GM21526 (cell line): ENCODE data around the gene POLRMT.
"Not testable (repeated sequence)": the region's sequence is repeated elsewhere in the genome, so short reads cannot be mapped to it uniquely, and the experiment has no call there.

Experiments used
- ATAC-seq: cut with Tn5 transposase; IDR thresholded peaks from one replicate; pipeline ENCODE4 v1.9.1; 2021; ENCODE audit warnings: moderate library complexity; ENCODE audit not compliant: unreplicated experiment, low FRiP score

The POLRMT gene

DNA sequence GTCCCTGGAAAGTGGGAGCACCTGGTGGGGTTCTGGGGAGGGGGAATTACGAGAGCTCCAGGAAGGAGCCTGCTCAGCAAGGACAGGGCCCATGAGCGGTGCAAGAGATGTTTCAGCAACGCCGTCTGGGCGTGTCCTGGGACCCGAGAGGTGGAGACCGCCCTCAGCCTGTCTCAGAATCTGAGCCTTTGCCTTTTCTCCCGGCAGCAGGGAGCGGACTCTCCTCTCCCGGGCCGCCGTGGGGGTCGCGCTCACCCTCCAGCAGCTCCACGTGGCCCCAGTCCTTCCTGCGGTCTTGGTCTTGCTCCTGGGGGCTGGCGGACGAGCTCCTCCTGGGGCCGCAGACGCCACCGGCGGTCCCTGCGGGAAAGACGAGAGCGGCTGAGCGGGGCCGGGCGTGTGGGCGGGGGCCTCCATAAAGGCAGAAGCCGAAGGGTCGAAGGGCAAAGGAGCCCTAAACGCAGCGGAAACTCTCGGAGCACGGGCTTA lies 714 bp downstream of the POLRMT start:
- no peak for ATAC-seq

DNA sequence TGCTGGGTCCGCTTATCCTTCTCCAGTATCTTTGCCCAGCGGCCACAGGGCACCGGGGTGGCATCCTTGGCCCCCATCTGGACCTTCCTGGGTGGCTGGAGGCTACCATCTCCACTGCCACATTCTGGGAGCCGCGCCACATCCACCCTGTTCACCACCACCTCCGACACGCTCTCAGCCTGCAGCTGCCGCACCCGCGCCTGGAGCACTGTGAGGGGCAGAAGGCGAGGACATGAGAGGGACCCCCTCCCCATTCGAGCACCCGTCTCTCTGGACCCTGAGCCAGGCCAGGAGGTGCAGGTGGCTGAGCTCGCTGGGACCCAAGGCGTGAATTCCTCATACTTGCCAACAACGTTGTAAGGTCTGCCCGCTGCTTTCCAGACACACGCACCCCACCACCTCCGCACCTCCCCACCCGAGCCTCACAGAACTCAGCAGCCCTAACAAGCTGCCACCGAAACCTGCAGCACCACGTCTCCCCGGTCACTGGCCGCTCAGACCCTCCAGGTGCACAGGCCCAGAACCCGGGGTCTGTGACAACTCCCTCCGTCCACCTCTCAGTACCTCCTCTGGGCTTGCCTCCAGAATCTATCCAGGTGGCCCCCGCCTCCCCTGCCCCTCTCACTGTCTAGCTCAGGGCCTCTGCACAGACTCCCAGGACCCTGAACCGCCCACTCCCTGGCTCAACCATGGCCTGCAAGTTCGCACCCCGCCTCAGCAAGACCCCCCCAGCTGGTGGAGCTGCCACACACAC lies 3.2 kb downstream of the POLRMT start:
- ATAC-seq = no peak

DNA sequence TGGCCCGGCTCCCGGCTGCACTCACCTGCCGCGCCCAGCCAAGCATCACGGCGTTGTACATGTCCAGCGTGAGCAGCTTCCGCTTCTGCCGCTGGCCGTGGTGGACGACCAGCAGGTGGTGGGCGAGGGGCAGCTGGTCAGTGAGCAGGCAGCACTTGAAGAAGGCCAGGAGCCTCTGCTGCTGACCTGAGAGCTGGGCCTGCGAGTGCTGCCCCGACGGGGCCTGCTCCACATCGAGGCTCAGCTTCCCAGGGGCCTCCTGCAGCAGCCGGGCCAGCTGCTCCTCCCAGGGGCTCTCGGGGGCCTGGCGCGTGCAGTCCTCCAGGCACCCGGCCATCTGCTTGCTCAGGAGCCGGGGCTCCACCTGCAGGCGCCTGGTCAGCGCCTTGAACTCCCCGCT lies 3.8 kb downstream of the POLRMT start:
- ATAC-seq = not testable (repeated sequence)

DNA sequence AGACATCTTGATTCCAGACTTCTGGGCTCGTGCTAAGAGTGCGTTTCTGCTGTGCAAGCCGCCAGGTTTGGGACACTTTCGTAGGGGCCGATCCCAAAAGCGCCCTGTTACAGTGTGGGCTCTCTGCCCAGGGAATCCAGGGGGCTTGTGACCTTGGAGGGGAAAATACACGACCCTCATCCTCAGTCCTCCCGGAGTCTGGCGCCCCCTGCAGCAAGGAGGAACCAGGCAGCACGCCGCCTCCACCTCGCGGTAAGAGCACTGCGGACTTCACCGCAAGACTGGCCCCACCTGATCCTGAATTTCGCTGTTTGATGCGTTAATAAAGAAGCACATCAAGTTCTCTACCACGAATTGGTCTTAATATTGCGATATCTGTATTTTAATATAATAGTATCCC lies 5.2 kb downstream of the POLRMT start:
- ATAC-seq = no peak

DNA sequence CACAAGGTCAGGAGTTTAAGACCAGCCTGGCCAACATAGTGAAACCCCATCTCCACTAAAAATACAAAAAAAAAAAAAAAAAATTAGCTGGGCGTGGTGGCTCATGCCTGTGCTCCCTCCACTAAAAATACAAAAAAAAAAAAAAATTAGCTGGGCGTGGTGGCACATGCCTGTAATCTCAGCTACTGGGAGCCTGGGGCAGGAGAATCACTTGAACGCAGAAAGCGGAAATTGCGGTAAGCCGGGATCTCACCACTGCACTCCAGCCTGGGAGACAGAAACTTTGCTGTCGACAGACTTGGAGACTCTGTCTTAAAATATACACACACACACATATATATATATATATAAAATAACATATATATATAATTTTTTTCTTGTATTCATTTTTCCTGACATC lies 6.8 kb downstream of the POLRMT start:
- ATAC-seq = not testable (repeated sequence)

- no peak for ATAC-seq
These were observed 8.1 kb downstream of the POLRMT start for GRCh38 chr19:625257-625656.

- ATAC-seq = no peak
These were observed 8.8 kb downstream of the POLRMT start for GRCh38 chr19:624433-625109.

DNA sequence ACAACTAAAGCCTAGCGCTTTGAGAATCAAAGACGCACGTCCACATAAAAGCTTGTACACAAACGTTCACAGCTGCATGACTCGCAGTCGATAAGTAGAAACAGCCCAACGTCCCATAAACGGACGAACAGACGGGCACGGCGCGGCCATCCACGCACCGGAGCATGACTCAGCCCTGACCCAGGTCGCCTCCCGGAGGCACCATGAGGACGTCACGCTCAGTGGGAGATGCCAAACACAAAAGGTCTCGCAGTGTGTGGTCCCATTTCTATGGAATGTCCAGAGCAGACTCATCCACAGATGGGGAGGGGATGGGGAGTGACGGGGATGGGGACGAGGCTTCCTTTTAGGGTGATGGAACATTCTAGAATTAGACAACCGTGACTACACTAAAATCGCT lies 9.4 kb downstream of the POLRMT start:
- no peak for ATAC-seq

DNA sequence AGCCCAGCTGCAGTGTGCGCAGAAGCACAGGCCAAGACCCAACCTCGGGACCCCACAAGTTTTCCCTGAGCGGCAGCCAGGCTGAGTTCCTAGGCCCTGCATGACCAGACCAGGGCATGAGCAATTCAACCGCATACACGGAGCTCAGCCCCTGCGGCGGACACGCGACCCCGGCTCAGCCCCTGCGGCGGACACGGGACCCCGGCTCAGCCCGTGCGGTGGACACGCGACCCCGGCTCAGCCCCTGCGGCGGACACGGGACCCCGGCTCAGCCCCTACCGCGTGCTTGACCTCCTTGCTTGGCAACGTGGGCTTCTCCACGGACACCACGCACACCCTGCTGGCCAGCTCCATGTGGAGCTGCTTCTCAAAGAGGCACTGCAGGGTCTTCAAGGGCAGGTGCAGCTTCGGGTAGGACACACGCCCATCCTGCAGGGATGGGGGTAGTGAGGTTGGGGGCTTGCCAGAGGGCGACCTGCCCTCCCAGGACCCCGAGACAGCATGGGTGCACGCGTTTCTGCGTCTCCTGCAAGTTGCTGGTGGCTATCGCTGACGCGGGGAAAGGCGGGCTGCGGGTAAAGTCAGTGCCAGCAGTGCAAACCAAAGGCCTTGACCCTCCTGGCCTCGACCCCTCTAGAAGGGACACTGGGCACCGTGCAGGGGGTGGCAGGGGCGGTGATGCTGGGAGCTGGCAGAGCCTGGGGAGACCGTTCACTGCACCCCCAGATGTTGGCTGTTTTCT lies 10.0 kb downstream of the POLRMT start:
- no peak for ATAC-seq

DNA sequence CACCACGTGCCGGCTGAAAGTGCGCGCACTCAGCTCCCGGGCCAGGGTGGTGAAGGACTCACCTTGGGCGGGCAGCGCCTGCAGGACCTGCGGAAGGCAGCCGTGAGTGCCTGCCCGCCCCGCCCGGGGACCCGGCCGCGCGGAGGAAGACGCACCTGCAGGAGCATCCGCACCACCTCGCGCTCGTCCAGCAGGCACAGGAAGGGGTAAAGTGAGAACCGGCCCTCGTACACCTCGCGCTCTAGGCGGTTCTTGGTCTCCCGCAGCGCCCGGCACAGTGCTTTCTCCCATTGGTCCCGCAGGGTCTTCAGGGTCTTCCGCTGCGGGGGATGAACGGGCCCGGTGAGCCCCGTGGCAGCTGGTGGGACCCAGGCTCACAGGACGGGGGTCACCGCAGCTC lies 10.7 kb downstream of the POLRMT start:
- no peak for ATAC-seq

GRCh38 chr19:621819-622218 lies 11.5 kb downstream of the POLRMT start:
- ATAC-seq = no peak

- not testable (repeated sequence) for ATAC-seq
These were observed 12.1 kb downstream of the POLRMT start for GRCh38 chr19:621191-621590.

DNA sequence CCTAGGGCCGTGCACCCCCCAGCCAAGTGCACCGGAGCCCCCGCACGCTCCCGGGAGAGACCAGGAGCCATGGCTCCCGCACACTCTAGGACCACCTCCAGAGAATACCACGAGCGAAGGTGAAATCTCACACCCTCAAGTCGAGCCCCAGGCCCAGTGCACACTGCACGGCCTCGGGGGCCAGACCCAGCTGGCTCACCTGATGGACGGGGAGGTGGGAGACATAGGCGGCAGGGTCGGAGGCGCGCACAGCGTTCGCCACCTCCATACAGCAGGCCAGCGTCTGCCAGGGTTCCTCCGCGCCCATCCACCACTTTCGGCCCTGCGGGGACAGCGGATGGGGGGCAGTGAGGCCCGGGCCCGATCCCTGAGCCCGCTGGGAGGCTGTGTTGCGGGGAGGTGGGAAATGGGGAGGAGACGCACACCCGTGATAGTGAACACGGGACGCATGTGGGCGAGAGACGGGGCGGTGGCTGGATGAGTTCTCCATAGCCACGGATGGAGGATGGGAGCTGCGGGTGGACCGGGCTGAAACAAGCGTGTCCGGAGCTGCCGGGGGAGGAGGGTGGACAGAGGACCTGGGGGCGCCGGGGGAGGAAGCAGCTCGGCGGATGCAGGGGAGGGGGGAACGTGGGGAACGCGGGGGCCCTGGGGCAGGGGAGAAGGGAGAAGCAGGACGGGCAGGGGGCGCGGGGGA lies 13.0 kb downstream of the POLRMT start:
- ATAC-seq = no peak

DNA sequence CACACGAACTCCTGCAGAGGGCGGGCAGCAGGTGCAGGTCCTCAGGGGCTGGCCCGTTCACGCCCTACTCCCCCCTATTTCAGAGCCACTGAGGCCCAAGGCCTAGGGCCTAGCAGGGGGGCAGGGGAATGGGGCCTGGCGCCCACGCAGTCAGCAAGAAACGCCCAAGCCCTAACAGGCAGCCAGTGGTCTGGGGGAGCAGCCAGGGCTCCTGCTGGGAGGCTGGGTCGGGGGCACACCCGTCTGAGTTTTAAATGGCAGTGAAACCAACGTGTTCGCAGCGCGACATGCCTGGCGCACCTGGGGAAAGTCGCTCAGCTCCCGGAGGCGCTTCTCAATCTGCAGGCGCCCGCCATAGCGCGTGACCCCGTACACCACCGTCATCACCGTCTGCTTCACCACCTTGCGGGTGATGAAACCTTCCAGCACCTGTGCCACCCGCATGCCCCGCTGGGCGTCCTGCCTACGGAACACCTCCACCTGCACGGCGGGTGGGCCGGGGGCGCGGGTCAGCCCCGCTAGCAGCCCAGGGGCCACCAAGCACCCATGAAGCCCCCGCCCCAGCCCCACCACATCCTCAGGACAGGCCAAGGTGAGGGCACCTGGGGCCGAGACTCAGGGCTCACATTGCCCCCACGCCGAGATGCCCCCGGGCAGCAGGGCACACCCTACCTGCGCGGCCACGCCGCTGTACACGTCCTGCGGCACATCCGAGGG lies 13.9 kb downstream of the POLRMT start:
- ATAC-seq = no peak

- ATAC-seq = no peak
These were observed 14.6 kb downstream of the POLRMT start for GRCh38 chr19:618674-619285.

DNA sequence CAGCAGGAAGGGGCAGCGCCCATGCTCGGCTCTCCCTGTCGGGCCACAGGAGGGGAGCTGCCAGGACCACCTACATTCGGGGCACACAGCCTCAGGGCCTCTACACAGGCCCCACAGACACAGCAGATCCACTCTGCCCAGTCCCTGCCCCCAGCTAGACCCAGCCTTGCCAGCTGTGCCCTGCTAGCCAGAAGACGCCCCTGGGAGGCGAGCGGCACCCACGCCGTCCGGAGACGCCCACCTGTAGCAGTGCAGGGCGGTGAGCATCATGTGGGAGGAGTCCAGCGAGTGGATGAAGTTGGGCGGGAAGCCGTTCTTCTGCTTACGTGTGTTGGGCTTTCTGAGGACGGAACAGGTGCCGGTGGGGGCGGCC lies 15.1 kb downstream of the POLRMT start:
- ATAC-seq = no peak

DNA sequence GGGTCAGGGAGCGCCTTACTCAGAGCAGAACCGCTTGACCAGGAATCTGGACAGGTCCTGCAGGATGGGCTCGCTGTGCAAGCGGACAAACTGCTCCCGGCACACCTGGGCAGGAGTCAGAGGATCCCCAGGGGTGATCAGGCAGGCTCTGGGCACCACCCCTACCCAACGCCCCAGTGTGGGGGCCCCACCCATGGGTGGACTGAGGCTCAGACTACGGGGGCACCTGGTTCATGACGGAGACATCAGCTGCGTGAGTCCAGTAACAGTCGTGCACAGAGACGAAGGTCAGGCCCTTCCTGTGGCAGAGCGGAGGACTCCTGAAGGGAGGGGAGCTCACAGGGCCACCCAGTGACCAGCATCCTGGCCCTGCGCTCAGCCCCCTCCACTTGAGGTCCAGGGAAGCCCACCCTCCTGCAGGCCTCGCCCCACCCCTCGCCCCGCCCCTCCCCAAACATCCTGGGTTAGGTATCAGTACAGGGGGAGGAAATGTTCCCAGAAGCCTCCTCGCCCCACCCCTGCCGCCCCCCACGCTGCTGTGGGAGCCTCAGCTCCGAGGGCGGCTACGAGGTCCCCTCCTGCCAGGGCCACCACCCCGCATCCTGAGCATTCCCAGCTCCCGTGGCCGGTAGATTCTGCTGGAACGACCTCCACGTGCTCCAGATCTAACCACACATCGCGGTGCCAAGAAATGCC lies 15.6 kb downstream of the POLRMT start:
- no peak for ATAC-seq

DNA sequence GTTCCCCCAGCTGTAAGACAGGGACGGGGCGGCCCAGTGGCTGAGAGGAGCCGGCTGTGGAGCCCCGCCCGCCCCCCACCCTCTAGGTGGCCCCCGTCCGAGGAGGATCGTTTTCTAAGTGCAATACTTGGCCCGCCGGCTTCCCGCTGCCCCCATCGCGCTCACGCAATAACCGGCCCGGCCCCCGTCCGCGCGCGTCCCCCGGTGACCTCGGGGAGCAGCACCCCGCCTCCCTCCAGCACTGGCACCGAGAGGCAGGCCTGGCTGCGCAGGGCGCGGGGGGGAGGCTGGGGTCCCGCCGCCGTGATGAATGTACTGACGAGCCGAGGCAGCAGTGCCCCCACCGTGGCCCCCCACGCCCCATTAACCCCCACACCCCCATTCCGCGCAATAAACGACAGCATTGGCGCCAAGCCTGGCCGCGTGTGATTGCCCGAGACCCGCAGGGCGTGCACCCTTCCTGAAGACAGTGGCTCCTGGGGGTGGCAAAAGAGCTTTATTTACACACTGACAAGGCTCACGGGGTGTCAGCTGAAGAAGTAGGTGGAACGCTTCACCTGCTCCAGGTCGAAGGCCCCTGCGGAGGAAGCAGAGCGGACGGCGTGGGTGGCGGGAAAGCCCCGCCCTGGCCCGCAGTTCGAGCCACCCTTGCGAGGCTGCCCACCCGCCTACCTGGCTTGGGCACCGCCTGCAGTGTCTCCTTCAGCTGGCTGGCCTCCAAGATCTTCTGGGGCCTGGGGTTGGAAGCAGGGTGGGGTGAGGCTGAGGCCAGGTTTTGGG lies 16.4 kb downstream of the POLRMT start:
- ATAC-seq = no peak
